ENCODE measurements around the gene TAPT1.

DNA sequence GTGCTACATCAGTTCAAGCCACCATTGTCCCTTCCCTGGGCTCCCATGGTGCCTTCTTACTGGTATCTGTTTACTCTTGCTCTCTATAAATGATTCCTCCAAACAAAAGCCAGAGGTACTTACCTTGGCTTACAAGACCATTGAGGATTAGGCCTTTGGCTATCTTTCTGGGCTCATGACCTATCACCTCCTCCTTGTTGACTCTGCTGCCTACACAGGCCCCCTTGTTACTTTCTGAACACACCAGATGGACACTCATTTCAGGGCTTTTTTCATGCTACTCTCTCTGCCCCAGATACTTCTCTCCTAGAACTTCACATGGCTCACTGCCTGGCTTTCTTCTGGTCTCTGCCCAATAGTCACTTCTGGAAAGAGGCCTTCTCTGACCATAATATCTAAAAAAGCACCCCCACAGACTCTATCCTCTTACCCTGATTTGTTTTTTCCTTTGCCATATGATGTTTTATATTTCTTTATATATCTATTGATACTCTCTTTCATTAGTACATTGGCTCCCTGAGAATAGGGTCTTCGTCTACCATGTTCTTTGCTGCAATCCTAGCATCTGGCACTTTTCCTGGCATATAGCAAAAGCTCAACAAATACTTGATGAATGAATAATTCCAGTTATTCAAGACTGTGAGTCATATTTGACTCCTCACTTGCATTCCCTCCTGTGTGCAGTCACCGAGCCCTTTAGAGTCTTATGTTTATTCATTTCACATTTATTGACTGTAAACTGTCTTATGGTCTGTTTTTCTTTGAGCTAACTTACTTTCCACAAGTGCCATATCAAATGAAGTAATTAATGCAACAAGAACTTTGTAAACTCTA is 27.1 kb upstream of the TAPT1 start:
- TF ChIP-seq CTCF (IDR thresholded peaks at IDR 0.05), result no peak
- TF ChIP-seq EZH2 (IDR thresholded peaks at IDR 0.05; ENCODE audit: borderline replicate concordance, insufficient read depth, low read depth, low read length, poor library complexity, severe bottlenecking), result no peak

Data from B cell (primary cell).